AG09309 (cell line): ENCODE results near the gene TBC1D22A.

ENCODE experiments used
- DNase-seq: peaks from one replicate; pipeline ENCODE4 v3.0.0-alpha.2; 2010; ENCODE audit warnings: low read depth
- H3K4me3 ChIP-seq: 2 replicates; pipeline ENCODE4 v1.5.1; 2011; ENCODE audit warnings: mild to moderate bottlenecking, low read depth, low read length, moderate library complexity; ENCODE audit not compliant: control insufficient read depth
- CTCF ChIP-seq: IDR thresholded peaks from 2 replicates; pipeline ENCODE4 v1.5.1; 2011; ENCODE audit warnings: mild to moderate bottlenecking, low read depth, low read length, inconsistent platforms; ENCODE audit not compliant: insufficient read depth, control insufficient read depth; ENCODE audit errors: missing control alignments

TBC1D22A gene

GRCh38 chr22:46861468-46862367, 99.3 kb downstream of the TBC1D22A start:
- no peak for DNase-seq
- H3K4me3 ChIP-seq, result no peak overlapping the region
- TF ChIP-seq CTCF, result no peak

GRCh38 chr22:46862418-46863324, 100.2 kb downstream of the TBC1D22A start:
- no peak for DNase-seq
- TF ChIP-seq CTCF, result no peak
- no peak overlapping the region for H3K4me3 ChIP-seq

- no peak overlapping the region for H3K4me3 ChIP-seq
- no peak for DNase-seq
- TF ChIP-seq CTCF, result no peak
These were observed 101.3 kb downstream of the TBC1D22A start for GRCh38 chr22:46863794-46864193.

- H3K4me3 ChIP-seq, result no peak overlapping the region
- TF ChIP-seq CTCF, result no peak
- no peak for DNase-seq
These were observed 102.0 kb downstream of the TBC1D22A start for GRCh38 chr22:46864314-46865051.

- DNase-seq, result no peak
- H3K4me3 ChIP-seq, result no peak overlapping the region
- no peak for TF ChIP-seq CTCF
These were observed 102.6 kb downstream of the TBC1D22A start for GRCh38 chr22:46865052-46865434.

GRCh38 chr22:46865642-46866041, 103.2 kb downstream of the TBC1D22A start:
- H3K4me3 ChIP-seq, result no peak overlapping the region
- no peak for DNase-seq
- no peak for TF ChIP-seq CTCF
